WERI-Rb-1 (cell line): ENCODE data around the gene LRCH2.
"Not testable (repeated sequence)": the region's sequence is repeated elsewhere in the genome, so short reads cannot be mapped to it uniquely, and the experiment has no call there.

Experiments
- DNase-seq: peaks from one replicate; pipeline ENCODE4 v3.0.0-alpha.2; 2020
- H3K27ac ChIP-seq: fragments of 250-450 bp; sonication (Bioruptor Pico); 2 replicates; pipeline ENCODE4 v1.5.1; 2020; ENCODE audit warnings: mild to moderate bottlenecking, moderate library complexity
- H3K27me3 ChIP-seq: fragments of 250-450 bp; sonication (Bioruptor Pico); 2 replicates; pipeline ENCODE4 v1.5.1; 2021; ENCODE audit warnings: mild to moderate bottlenecking, low read depth, moderate library complexity; ENCODE audit not compliant: insufficient read depth, severe bottlenecking
- H3K36me3 ChIP-seq: fragments of 250-450 bp; sonication (Bioruptor Pico); 2 replicates; pipeline ENCODE4 v1.5.1; 2020; ENCODE audit warnings: mild to moderate bottlenecking, moderate library complexity
- H3K4me3 ChIP-seq: 2 replicates; pipeline ENCODE4 v1.5.1; 2011; ENCODE audit warnings: low read depth, mild to moderate bottlenecking, control low read depth, low read length
- H3K9me3 ChIP-seq: fragments of 250-450 bp; sonication (Bioruptor Pico); 2 replicates; pipeline ENCODE4 v1.5.1; 2021; ENCODE audit warnings: mild to moderate bottlenecking, moderate library complexity; ENCODE audit not compliant: severe bottlenecking
- TF ChIP-seq, protein P1 (sequence below): IDR thresholded peaks from 2 replicates; pipeline ENCODE4 v1.5.1; 2011; ENCODE audit warnings: low read depth, mild to moderate bottlenecking, control low read depth, inconsistent platforms, low read length

LRCH2 gene

DNA sequence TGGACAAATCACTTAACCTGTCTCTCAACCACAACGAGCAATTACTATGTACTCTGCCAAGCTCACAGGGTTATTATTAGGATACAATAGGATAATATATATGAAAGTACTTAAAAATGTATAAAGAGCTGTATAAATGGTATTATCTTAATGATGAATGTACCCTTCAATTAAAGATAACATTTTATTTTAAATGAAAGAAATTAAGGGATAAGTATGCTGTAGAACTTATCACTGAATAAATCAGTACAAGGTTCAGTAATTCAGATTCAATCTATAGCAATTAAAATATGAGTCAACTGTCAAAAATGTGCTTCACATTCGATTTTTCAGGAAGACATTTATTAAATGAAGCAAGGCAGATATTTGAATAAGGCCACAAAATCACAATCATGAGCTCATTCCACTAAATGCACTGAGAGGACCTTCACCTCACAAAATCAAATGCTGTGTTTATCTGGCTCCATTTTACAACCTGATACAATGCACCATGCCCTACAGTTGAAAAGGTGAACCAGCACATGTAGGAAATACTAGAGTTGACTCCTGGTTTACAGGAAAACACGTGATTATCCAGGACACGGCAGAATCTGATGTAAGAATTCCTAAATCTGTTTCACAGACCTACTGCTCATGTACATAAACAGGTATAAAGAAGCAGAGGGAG lies 4.4 kb downstream of the LRCH2 start:
- H3K27me3 ChIP-seq: peaks cover 9% of the 10 kb centered on the region
- no peak overlapping the region for H3K27ac ChIP-seq
- no peaks in the 10 kb centered on the region; the same call in 1 of the 2 replicates for H3K36me3 ChIP-seq
- no peak overlapping the region for H3K4me3 ChIP-seq
- H3K9me3 ChIP-seq: no peaks in the 10 kb centered on the region
- no peak for DNase-seq
- TF ChIP-seq, protein P1, sequence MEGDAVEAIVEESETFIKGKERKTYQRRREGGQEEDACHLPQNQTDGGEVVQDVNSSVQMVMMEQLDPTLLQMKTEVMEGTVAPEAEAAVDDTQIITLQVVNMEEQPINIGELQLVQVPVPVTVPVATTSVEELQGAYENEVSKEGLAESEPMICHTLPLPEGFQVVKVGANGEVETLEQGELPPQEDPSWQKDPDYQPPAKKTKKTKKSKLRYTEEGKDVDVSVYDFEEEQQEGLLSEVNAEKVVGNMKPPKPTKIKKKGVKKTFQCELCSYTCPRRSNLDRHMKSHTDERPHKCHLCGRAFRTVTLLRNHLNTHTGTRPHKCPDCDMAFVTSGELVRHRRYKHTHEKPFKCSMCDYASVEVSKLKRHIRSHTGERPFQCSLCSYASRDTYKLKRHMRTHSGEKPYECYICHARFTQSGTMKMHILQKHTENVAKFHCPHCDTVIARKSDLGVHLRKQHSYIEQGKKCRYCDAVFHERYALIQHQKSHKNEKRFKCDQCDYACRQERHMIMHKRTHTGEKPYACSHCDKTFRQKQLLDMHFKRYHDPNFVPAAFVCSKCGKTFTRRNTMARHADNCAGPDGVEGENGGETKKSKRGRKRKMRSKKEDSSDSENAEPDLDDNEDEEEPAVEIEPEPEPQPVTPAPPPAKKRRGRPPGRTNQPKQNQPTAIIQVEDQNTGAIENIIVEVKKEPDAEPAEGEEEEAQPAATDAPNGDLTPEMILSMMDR: no peak

DNA sequence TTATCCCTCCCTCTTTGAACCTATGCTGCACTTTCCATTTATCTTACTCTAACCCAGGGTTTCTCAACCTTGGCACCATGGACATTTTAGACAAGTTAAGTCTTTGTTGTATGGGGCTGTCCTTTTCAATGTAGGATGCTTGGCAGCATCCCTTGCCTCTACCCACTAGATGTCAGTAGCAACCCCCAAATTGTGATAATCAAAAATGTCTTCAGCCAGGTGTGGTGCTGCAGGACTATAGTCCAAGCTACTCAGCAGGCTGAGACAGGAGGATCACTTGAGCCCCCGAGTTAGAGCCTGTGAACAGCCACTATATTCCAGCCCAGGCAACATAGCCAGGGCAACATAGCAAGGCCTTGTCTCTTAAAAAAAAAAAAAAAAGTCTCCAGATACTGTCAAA lies 7.0 kb downstream of the LRCH2 start:
- peaks cover 4% of the 10 kb centered on the region for H3K27me3 ChIP-seq
- no peaks in the 10 kb centered on the region for H3K9me3 ChIP-seq
- TF ChIP-seq, protein P1: peak; percentile 64
- no peaks in the 10 kb centered on the region; the same call in 1 of the 2 replicates for H3K36me3 ChIP-seq
- DNase-seq: peak; percentile 60
- no peak overlapping the region for H3K27ac ChIP-seq
- H3K4me3 ChIP-seq: no peak overlapping the region

DNA sequence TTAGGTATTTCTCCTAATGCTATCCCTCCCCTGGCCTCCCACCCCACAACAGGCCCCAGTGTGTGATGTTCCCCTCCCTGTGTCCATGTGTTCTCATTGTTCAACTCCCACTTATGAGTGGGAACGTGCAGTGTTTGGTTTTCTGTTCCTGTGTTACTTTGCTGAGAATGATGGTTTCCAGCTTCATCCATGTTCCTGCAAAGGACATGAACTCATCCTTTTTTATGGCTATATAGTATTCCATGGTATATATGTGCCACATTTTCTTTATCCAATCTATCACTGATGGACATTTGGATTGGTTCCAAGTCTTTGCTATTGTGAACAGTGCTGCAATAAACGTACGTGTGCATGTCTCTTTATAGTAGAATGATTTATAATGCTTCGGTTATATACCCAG lies 16.6 kb downstream of the LRCH2 start:
- H3K27ac ChIP-seq, H3K4me3 ChIP-seq, H3K36me3 ChIP-seq, H3K27me3 ChIP-seq, DNase-seq, H3K9me3 ChIP-seq: not testable (repeated sequence)

DNA sequence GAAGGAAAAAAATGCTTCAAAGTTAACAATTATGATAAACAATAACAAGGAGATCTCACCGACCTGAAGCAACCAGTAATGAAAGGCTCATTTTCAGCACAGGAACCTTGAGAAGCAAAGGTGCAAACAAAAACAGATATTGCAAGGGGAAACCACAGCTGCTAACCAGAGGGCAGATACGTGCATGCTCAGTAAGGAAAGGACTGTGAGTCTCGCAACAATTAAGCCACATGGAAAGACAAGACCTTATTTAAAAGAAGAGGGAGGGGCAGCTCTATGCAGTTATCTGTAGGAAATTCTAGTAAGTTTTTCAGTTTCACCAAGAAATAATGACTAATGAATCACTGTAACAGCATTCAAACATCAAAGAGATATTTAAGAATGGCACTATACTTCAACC lies 19.3 kb downstream of the LRCH2 start:
- TF ChIP-seq, protein P1: no peak

DNA sequence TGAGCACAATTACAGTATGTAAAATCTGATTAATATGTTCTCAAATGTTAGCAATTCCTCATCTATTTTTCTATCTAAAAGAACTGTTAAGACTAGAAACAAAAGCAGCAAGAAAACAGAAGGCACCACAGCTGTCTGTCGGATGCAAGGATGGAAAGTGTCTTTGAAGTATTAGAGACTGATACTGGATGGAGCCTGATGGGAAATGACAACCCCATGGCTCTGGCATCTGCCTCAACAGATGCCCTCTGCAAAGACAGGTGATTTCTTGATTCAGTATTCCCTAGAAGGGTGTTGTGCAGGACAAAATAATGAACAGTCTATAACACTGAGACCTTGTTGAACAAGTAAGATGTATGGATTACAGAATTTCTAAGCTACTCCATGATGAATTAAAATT lies 19.7 kb downstream of the LRCH2 start:
- DNase-seq: no peak

More for the DNA sequence above, 19.3 kb downstream of the LRCH2 start:
- peaks cover 5% of the 10 kb centered on the region for H3K36me3 ChIP-seq
- peaks cover 2% of the 10 kb centered on the region for H3K9me3 ChIP-seq
- no peak overlapping the region for H3K4me3 ChIP-seq
- no peak for DNase-seq
- no peak overlapping the region for H3K27ac ChIP-seq
- peaks cover 6% of the 10 kb centered on the region for H3K27me3 ChIP-seq

DNA sequence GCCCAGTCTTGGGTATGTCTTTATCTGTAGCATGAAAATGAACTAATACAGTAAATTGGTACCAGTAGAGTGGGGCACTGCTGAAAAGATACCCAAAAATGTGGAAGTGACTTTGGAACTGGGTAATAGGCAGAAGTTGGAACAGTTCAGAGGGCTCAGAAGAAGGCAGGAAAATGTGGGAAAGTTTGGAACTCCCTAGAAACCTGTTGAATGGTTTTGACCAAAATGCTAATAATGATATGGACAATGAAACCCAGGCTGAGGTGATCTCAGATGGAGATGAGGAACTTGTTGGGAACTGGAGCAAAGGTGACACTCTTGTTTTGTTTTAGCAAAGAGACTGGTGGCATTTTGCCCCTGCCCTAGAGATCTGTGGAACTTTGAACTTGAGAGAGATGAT lies 24.3 kb downstream of the LRCH2 start:
- not testable (repeated sequence) for DNase-seq, H3K27me3 ChIP-seq, H3K9me3 ChIP-seq, H3K4me3 ChIP-seq, H3K36me3 ChIP-seq, H3K27ac ChIP-seq

More for the DNA sequence above, 19.7 kb downstream of the LRCH2 start:
- H3K36me3 ChIP-seq: peaks cover 5% of the 10 kb centered on the region
- no peak overlapping the region for H3K27ac ChIP-seq
- H3K27me3 ChIP-seq: peaks cover 6% of the 10 kb centered on the region
- TF ChIP-seq, protein P1: no peak
- H3K9me3 ChIP-seq: peaks cover 2% of the 10 kb centered on the region
- no peak overlapping the region for H3K4me3 ChIP-seq

DNA sequence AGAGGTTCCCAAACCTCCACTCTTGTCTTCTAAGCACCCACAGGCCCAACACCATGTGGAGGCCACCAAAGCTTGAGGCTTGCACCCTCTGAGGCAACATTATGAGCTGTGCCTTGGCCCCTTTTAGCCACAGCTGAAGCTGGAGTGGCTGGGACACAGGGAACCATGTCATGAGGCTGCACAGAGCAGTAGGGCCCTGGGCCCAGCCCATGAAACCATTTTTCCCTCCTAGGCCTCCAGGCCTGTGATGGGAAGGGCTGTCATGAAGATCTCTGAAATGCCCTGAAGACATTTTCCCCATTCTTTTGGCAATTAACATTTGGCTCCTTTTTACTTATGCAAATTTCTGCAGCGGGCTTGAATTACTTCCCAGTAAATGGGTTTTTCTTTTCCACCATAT lies 29.9 kb downstream of the LRCH2 start:
- no peak for DNase-seq
- Histone ChIP-seq H3K27ac (no peak overlapping the region), H3K27me3 (no peaks in the 10 kb centered on the region), H3K36me3 (peaks cover 5% of the 10 kb centered on the region; the same call in 1 of the 2 replicates), H3K4me3 (no peak overlapping the region), H3K9me3 (peaks cover 6% of the 10 kb centered on the region)
- TF ChIP-seq, protein P1: no peak
